IMR-90 (cell line): ENCODE results near the gene RPL41. TPM values are rescaled to one million over a fixed set of nuclear protein-coding genes. Genes with fewer than 3 reads are reported as not detected.
A peak's percentile ranks its signal among the peaks of the same experiment; 100 is the strongest.

Source experiments
- ATAC-seq: fragments of 200-7000 bp; cut with Tn5 transposase; 2 replicates; pipeline ENCODE4 v1.9.1; 2020; ENCODE audit warnings: low read depth, mild to moderate bottlenecking, moderate library complexity
- BruUV-seq: library from RNA; stranded (reverse); fragments of 400-500 nt; replicated peaks from 2 replicates; lab custom pipeline; 2021; lab: Mats Ljungman, UMichigan
- CTCF ChIA-PET: fragments of 300-600 bp; formaldehyde crosslinking; extraction: SDS; loops from one replicate; lab custom pipeline; 2021; ENCODE audit warnings: antibody characterized with exemption; lab: Yijun Ruan, JAX
- POLR2A ChIA-PET: fragments of 300-600 bp; sonication (Branson Sonifier 250); formaldehyde crosslinking; loops from one replicate; lab custom pipeline; 2022; ENCODE audit warnings: antibody characterized with exemption; ENCODE audit not compliant: unreplicated experiment; lab: Charles Lee
- DNase-seq: peaks from one replicate; pipeline ENCODE4 v3.0.0; 2013
- H2AFZ ChIP-seq: replicated peaks from 2 replicates; pipeline ENCODE3; 2013; ENCODE audit warnings: low read length, mild to moderate bottlenecking; ENCODE audit not compliant: poor library complexity
- H2AK5ac ChIP-seq: 2 replicates; pipeline ENCODE4 v1.6.1; 2013; ENCODE audit warnings: low read depth, low read length, inconsistent platforms
- H2AK9ac ChIP-seq: replicated peaks from 2 replicates; pipeline ENCODE3; 2013; ENCODE audit warnings: mild to moderate bottlenecking, low read depth, low read length, moderate library complexity; ENCODE audit not compliant: poor library complexity
- H2BK120ac ChIP-seq: 2 replicates; pipeline ENCODE4 v1.6.1; 2013; ENCODE audit warnings: low read depth, low read length, inconsistent platforms
- H2BK15ac ChIP-seq: 3 replicates; pipeline ENCODE4 v1.6.1; 2013; ENCODE audit warnings: low read depth, low read length, inconsistent platforms
- H2BK20ac ChIP-seq: 2 replicates; pipeline ENCODE4 v1.6.1; 2013; ENCODE audit warnings: low read depth, mild to moderate bottlenecking, inconsistent platforms, low read length, moderate library complexity
- H2BK5ac ChIP-seq: 2 replicates; pipeline ENCODE4 v1.6.1; 2013; ENCODE audit warnings: mild to moderate bottlenecking, low read depth, low read length, inconsistent platforms; ENCODE audit not compliant: poor library complexity, severe bottlenecking
- H3K14ac ChIP-seq: replicated peaks from 2 replicates; pipeline ENCODE4 v1.6.1; 2013; ENCODE audit warnings: low read depth, low read length, inconsistent platforms
- H3K18ac ChIP-seq: 2 replicates; pipeline ENCODE4 v1.6.1; 2013; ENCODE audit warnings: low read depth, low read length, control low read depth
- H3K23ac ChIP-seq: 2 replicates; pipeline ENCODE4 v1.6.1; 2013; ENCODE audit warnings: low read depth, low read length, inconsistent platforms
- H3K27ac ChIP-seq: 2 replicates; pipeline ENCODE4 v1.5.1; 2013; ENCODE audit warnings: mild to moderate bottlenecking, control low read depth, low read length; ENCODE audit not compliant: insufficient read depth
- H3K27me3 ChIP-seq: 2 replicates; pipeline ENCODE4 v1.6.1; 2013; ENCODE audit warnings: low read length; ENCODE audit not compliant: control insufficient read depth, insufficient read depth
- H3K36me3 ChIP-seq: 2 replicates; pipeline ENCODE4 v1.6.1; 2013; ENCODE audit warnings: low read length, mixed read lengths; ENCODE audit not compliant: control insufficient read depth, insufficient read depth
- H3K4ac ChIP-seq: 2 replicates; pipeline ENCODE4 v1.6.1; 2013; ENCODE audit warnings: low read depth, low read length, inconsistent platforms
- H3K4me1 ChIP-seq: 2 replicates; pipeline ENCODE4 v1.6.1; 2013; ENCODE audit warnings: low read length, mixed read lengths; ENCODE audit not compliant: control insufficient read depth, insufficient read depth
- H3K4me2 ChIP-seq: 2 replicates; pipeline ENCODE4 v1.6.1; 2013; ENCODE audit warnings: low read depth, mild to moderate bottlenecking, control low read depth, low read length, moderate library complexity
- H3K4me3 ChIP-seq: 2 replicates; pipeline ENCODE4 v1.5.1; 2013; ENCODE audit warnings: low read depth, mild to moderate bottlenecking, control low read depth, low read length, moderate library complexity; ENCODE audit not compliant: insufficient read depth
- H3K56ac ChIP-seq: 2 replicates; pipeline ENCODE4 v1.6.1; 2013; ENCODE audit warnings: low read length, inconsistent platforms; ENCODE audit not compliant: insufficient read depth; ENCODE audit errors: extremely low read depth
- H3K79me1 ChIP-seq, 2 experiments: 2 replicates each; pipeline ENCODE4 v1.6.1; 2013; ENCODE audit warnings: low read length in 2 of 2, inconsistent platforms in 1 of 2, low read depth in 1 of 2
- H3K9ac ChIP-seq: 2 replicates; pipeline ENCODE4 v1.6.1; 2013; ENCODE audit warnings: low read depth, low read length, control low read depth
- H3K9me1 ChIP-seq: 2 replicates; pipeline ENCODE4 v1.6.1; 2013; ENCODE audit warnings: low read length, inconsistent platforms; ENCODE audit not compliant: insufficient read depth
- H3K9me3 ChIP-seq: 2 replicates; pipeline ENCODE4 v1.6.1; 2013; ENCODE audit warnings: low read length; ENCODE audit not compliant: control insufficient read depth, insufficient read depth
- H4K20me1 ChIP-seq: 2 replicates; pipeline ENCODE4 v1.6.1; 2013; ENCODE audit warnings: low read length, inconsistent platforms; ENCODE audit not compliant: insufficient read depth
- H4K5ac ChIP-seq: 2 replicates; pipeline ENCODE4 v1.6.1; 2013; ENCODE audit warnings: mild to moderate bottlenecking, low read depth, low read length, control low read depth
- H4K8ac ChIP-seq, 2 experiments: 2 replicates each; pipeline ENCODE4 v1.6.1; 2013; ENCODE audit warnings: low read depth in 2 of 2, low read length in 2 of 2, control low read depth in 1 of 2, inconsistent platforms in 1 of 2
- H4K91ac ChIP-seq: 2 replicates; pipeline ENCODE4 v1.6.1; 2013; ENCODE audit warnings: low read depth, low read length, inconsistent platforms; ENCODE audit not compliant: insufficient read depth
- BHLHE40 ChIP-seq: fragments of 150-350 bp; IDR thresholded peaks from 2 replicates; pipeline ENCODE4 v1.6.1; 2016; ENCODE audit warnings: mild to moderate bottlenecking, low read depth, low read length
- CEBPB ChIP-seq: IDR thresholded peaks from 2 replicates; pipeline ENCODE4 v1.6.1; 2012; ENCODE audit warnings: low read depth, low read length, improper control_type of control experiment
- CHD1 ChIP-seq: IDR thresholded peaks from 2 replicates; pipeline ENCODE4 v1.6.1; 2012; ENCODE audit warnings: low read depth, low read length, improper control_type of control experiment
- ELK1 ChIP-seq: fragments of 150-350 bp; IDR thresholded peaks from 2 replicates; pipeline ENCODE4 v1.6.1; 2016; ENCODE audit warnings: low read depth, mild to moderate bottlenecking, low read length, moderate library complexity, borderline replicate concordance
- FOS ChIP-seq: fragments of 150-350 bp; IDR thresholded peaks from 2 replicates; pipeline ENCODE4 v1.6.1; 2016; ENCODE audit warnings: low read depth, low read length
- MAFK ChIP-seq: IDR thresholded peaks from 2 replicates; pipeline ENCODE4 v1.6.1; 2012; ENCODE audit warnings: low read depth, low read length, improper control_type of control experiment
- MAZ ChIP-seq: IDR thresholded peaks from 2 replicates; pipeline ENCODE4 v1.6.1; 2012; ENCODE audit warnings: low read depth, mild to moderate bottlenecking, low read length, improper control_type of control experiment, moderate library complexity, borderline replicate concordance
- MXI1 ChIP-seq: IDR thresholded peaks from 2 replicates; pipeline ENCODE4 v1.6.1; 2012; ENCODE audit warnings: low read depth, mild to moderate bottlenecking, low read length, moderate library complexity, borderline replicate concordance
- NFE2L2 ChIP-seq: fragments of 150-350 bp; IDR thresholded peaks from 2 replicates; pipeline ENCODE4 v1.6.1; 2016; ENCODE audit warnings: low read depth, mild to moderate bottlenecking, low read length
- POLR2A ChIP-seq: IDR thresholded peaks from 2 replicates; pipeline ENCODE4 v1.6.1; 2012; ENCODE audit warnings: mild to moderate bottlenecking, low read depth, low read length
- RCOR1 ChIP-seq: IDR thresholded peaks from 2 replicates; pipeline ENCODE4 v1.6.1; 2012; ENCODE audit warnings: mild to moderate bottlenecking, low read length, improper control_type of control experiment; ENCODE audit not compliant: insufficient replicate concordance
- RFX5 ChIP-seq: IDR thresholded peaks from 2 replicates; pipeline ENCODE4 v1.8.0; 2012; ENCODE audit warnings: low read depth, mild to moderate bottlenecking, low read length, moderate library complexity
- USF2 ChIP-seq: fragments of 150-350 bp; IDR thresholded peaks from 2 replicates; pipeline ENCODE4 v1.6.1; 2017; ENCODE audit warnings: mild to moderate bottlenecking, antibody characterized with exemption, low read length, low read depth
- WGBS, 2 experiments: methylation state at CpG; one replicate each; pipeline versions ENCODE4 v1.1.5 to v1.1.7; 2013; ENCODE audit warnings: missing lambda C conversion rate in 2 of 2; ENCODE audit not compliant: insufficient read length in 1 of 2; ENCODE audit errors: extremely low coverage in 2 of 2; 5-methylcytosine and 5-hydroxymethylcytosine counted together
- dilution Hi-C: fragments of 300-500 bp; cut with HindIII; formaldehyde crosslinking; loops from one replicate; pipeline ENCODE4 v1.14.3; 2018; ENCODE audit warnings: low sequenced_read_pairs; ENCODE audit not compliant: unreplicated experiment
- in situ Hi-C: fragments of 300-500 bp; cut with MboI; formaldehyde crosslinking; loops from 3 replicates; pipeline ENCODE4 v1.14.3; 2019; ENCODE audit warnings: low sequenced_read_pairs, inconsistent platforms, mixed read lengths
- intact Hi-C: fragments of 100-400 bp; cut with micrococcal nuclease; formaldehyde crosslinking; loops from 2 replicates; pipeline ENCODE4 v1.10.0; 2022
- polyA plus RNA-seq, 3 experiments: library from polyadenylated mRNA; depleted of rRNA; stranded (reverse); fragments of >200 nt; gene quantifications; 2 replicates each; pipeline ENCODE4 v1.2.3, GENCODE V29; 2012; ENCODE audit warnings: low replicate concordance in 1 of 3
- total RNA-seq: library from RNA; depleted of rRNA; stranded (reverse); fragments of >200 nt; gene quantifications from 2 replicates; pipeline ENCODE4 v1.2.3, GENCODE V29; 2012

RPL41 gene
- total and polyA plus RNA-seq, 2 of the 4 experiments (the other 2 are of a cell fraction) = 1,119 to 9,394 TPM

- ChIA-PET POLR2A (no interaction called here), CTCF (interaction anchor here (0.6 kb wide), 1 partner anchor 544 kb away, joined by 3 read pairs; no protein-coding TSS in a partner anchor)
- no peak overlapping the region for H2BK5ac ChIP-seq
- H3K4me2 ChIP-seq = no peak overlapping the region
- H3K18ac ChIP-seq = no peak overlapping the region
- no peak overlapping the region for H2AK5ac ChIP-seq
- no peak overlapping the region for H4K8ac ChIP-seq
- in situ Hi-C loops = no loop called here
- H3K4me3 ChIP-seq = no peak overlapping the region
- no peak overlapping the region for H4K91ac ChIP-seq
- H3K27ac ChIP-seq = no peak overlapping the region
- H3K56ac ChIP-seq = no peak overlapping the region
- H3K27me3 ChIP-seq = no peaks in the 10 kb centered on the region
- no peak overlapping the region for H3K23ac ChIP-seq
- peaks cover 12% of the 10 kb centered on the region for H4K20me1 ChIP-seq
- dilution Hi-C loops = no loop called here
- no peaks in the 10 kb centered on the region for H3K9me1 ChIP-seq
- no peak overlapping the region for H2AFZ ChIP-seq
- H2BK20ac ChIP-seq = no peak overlapping the region
- H3K36me3 ChIP-seq = peaks cover 38% of the 10 kb centered on the region
- DNase-seq (no peak), ATAC-seq (no peak)
- H3K79me1 ChIP-seq = peaks cover 18 to 30% of the 10 kb centered on the region in 2 experiments; a peak in 3 of 4 replicates
- no peak overlapping the region for H3K14ac ChIP-seq
- H3K4me1 ChIP-seq = peaks cover 5% of the 10 kb centered on the region; the same call in 1 of the 2 replicates
- BruUV-seq = no TSS peak
- intact Hi-C loops = loop anchor here (5.0 to 10.0 kb wide), 2 partner anchors 112 to 290 kb away; partner anchors contain the start of genes ORMDL2, SARNP and SUOX
- WGBS, 2 experiments = 80% methylated on average over 1 of the region's 3 CpGs; no CpG with 5 or more reads in 1 of the 2 experiments
- no peak overlapping the region for H3K4ac ChIP-seq
- H3K9ac ChIP-seq = 0 out of 2 replicates have a peak overlapping the region, but pooled peaks have one; percentile 21
- TF ChIP-seq RCOR1 (no peak), USF2 (no peak), MAFK (no peak), CHD1 (no peak), ELK1 (no peak), RFX5 (no peak), BHLHE40 (no peak), CEBPB (no peak), MAZ (no peak), NFE2L2 (no peak), FOS (no peak), MXI1 (no peak), POLR2A (no peak)
- H3K9me3 ChIP-seq = no peaks in the 10 kb centered on the region
- no peak overlapping the region for H2BK15ac ChIP-seq
- H4K5ac ChIP-seq = no peak overlapping the region
- H2AK9ac ChIP-seq = no peak overlapping the region
- no peak overlapping the region for H2BK120ac ChIP-seq
Measured at GRCh38 chr12:56107242-56107641, 9.2 kb upstream of the RPL41 start.
